HepG2 (cell line): ENCODE measurements around the gene NCOA7. TPM values are rescaled to one million over a fixed set of nuclear protein-coding genes. Genes with fewer than 3 reads are reported as not detected.

Source experiments
- ATAC-seq: fragments of 200-7000 bp; cut with Tn5 transposase; 3 replicates; pipeline ENCODE4 v1.9.1; 2020; ENCODE audit warnings: mild to moderate bottlenecking, moderate library complexity
- BruUV-seq: library from RNA; stranded (reverse); fragments of 400-500 nt; replicated peaks from 2 replicates; lab custom pipeline; 2021; lab: Mats Ljungman, UMichigan
- CTCF ChIA-PET: fragments of 300-600 bp; formaldehyde crosslinking; extraction: SDS; loops from one replicate; lab custom pipeline; 2021; ENCODE audit warnings: low total read pairs, inconsistent platforms, low intra/inter-chr PET ratio; lab: Yijun Ruan, JAX
- POLR2A ChIA-PET: fragments of 350-600 bp; sonication (Branson Sonifier 250); formaldehyde crosslinking; loops from one replicate; lab custom pipeline; 2020; ENCODE audit warnings: antibody characterized with exemption, inconsistent platforms; lab: Yijun Ruan, JAX
- DNase-seq: peaks from one replicate; pipeline ENCODE4 v3.0.0-alpha.2; 2015; ENCODE audit warnings: low spot score
- FAIRE-seq: peaks from 3 replicates; lab custom pipeline; 2011; peaks lifted over from hg19 to GRCh38; lab: Jason Lieb, UNC
- H2AFZ ChIP-seq: one replicate; pipeline ENCODE4 v1.6.1; 2011; ENCODE audit warnings: low read length, inconsistent platforms
- H3K27ac ChIP-seq: fragments of 300-600 bp; 3 replicates; pipeline ENCODE4 v1.8.0; 2011; ENCODE audit warnings: mixed run types, mild to moderate bottlenecking, mixed read lengths, low read length, inconsistent platforms; ENCODE audit not compliant: insufficient read depth; ENCODE audit errors: extremely low read length
- H3K27me3 ChIP-seq, 2 experiments: fragments of 200-600 bp in 1 of 2; 2 replicates in 1 of 2; 3 replicates in 1 of 2; pipeline versions ENCODE4 v1.6.0 to v1.8.0; 2011; ENCODE audit warnings: low read length in 2 of 2, mild to moderate bottlenecking in 2 of 2, moderate library complexity in 2 of 2, inconsistent platforms in 1 of 2; ENCODE audit not compliant: insufficient read depth in 2 of 2, control insufficient read depth in 1 of 2
- H3K36me3 ChIP-seq, 2 experiments: fragments of 200-600 bp in 1 of 2; replicated peaks in 1 of 2; 2 replicates in 1 of 2; 3 replicates in 1 of 2; pipeline versions ENCODE4 v1.5.1 to v1.8.0; 2011; ENCODE audit warnings: low read length in 2 of 2, inconsistent platforms in 1 of 2; ENCODE audit not compliant: insufficient read depth in 2 of 2, control insufficient read depth in 1 of 2
- H3K4me1 ChIP-seq: 2 replicates; pipeline ENCODE4 v1.5.1; 2012; ENCODE audit warnings: low read length, inconsistent platforms; ENCODE audit not compliant: insufficient read depth
- H3K4me2 ChIP-seq: 2 replicates; pipeline ENCODE4 v1.6.0; 2011; ENCODE audit warnings: low read depth, low read length, inconsistent platforms
- H3K4me3 ChIP-seq, 3 experiments: fragments of 200-600 bp in 1 of 3; sonication (generic), shearing (Covaris generic) in 1 of 3; replicated peaks in 1 of 3; 2 replicates each; pipeline ENCODE4 v1.5.1; 2011 to 2016; ENCODE audit warnings: low read length in 3 of 3, inconsistent platforms in 2 of 3, low read depth in 2 of 3, mild to moderate bottlenecking in 2 of 3, control low read depth in 1 of 3, mixed read lengths in 1 of 3; ENCODE audit not compliant: insufficient read depth in 1 of 3
- H3K79me2 ChIP-seq: one replicate; pipeline ENCODE4 v1.6.1; 2011; ENCODE audit warnings: low read length, inconsistent platforms; ENCODE audit not compliant: insufficient read depth
- H3K9ac ChIP-seq: 2 replicates; pipeline ENCODE4 v1.6.0; 2011; ENCODE audit warnings: mild to moderate bottlenecking, low read depth, low read length, inconsistent platforms; ENCODE audit not compliant: insufficient read depth
- H3K9me3 ChIP-seq: 2 replicates; pipeline ENCODE4 v1.5.1; 2012; ENCODE audit warnings: mild to moderate bottlenecking, low read length
- H4K20me1 ChIP-seq: 2 replicates; pipeline ENCODE4 v1.6.0; 2011; ENCODE audit warnings: inconsistent platforms, mild to moderate bottlenecking, low read length, moderate library complexity; ENCODE audit not compliant: insufficient read depth
- NR2F6 ChIP-seq, 2 experiments: IDR thresholded peaks; 2 replicates each; pipeline ENCODE4 v1.6.1; 2016; ENCODE audit warnings: antibody characterized with exemption in 1 of 2, mild to moderate bottlenecking in 1 of 2
- TBL1XR1 ChIP-seq: fragments of 150-350 bp; IDR thresholded peaks from 2 replicates; pipeline ENCODE4 v1.6.1; 2014; ENCODE audit warnings: borderline replicate concordance, low read length; ENCODE audit not compliant: partially characterized antibody
- XBP1 ChIP-seq: sonication (generic); formaldehyde crosslinking; IDR thresholded peaks from 2 replicates; pipeline ENCODE4 v1.5.0; 2020; ENCODE audit warnings: missing genetic modification reagents
- WGBS: methylation state at CpG from one replicate; pipeline ENCODE4 v1.1.6; 2017; ENCODE audit warnings: low lambda C conversion rate; 5-methylcytosine and 5-hydroxymethylcytosine counted together
- in situ Hi-C: cut with HindIII; loops from 2 replicates; pipeline ENCODE4 v1.10.0; 2017; ENCODE audit warnings: low pct_unique_long_range_greater_than_20kb; ENCODE audit not compliant: extremely low pct_ligation_motif_present
- intact Hi-C: fragments of 100-400 bp; cut with micrococcal nuclease; formaldehyde crosslinking; loops from one replicate; pipeline ENCODE4 v1.10.0; 2022; ENCODE audit not compliant: unreplicated experiment
- polyA plus RNA-seq, 8 experiments: library from polyadenylated mRNA; depleted of rRNA in 3 of 8; stranded (reverse) in 7 of 8; unstranded in 1 of 8; fragments of >200 nt; fragmentation: Illumina TruSeq in 4 of 8; extraction: Trizol in 4 of 8; gene quantifications; 2 replicates each; pipeline versions ENCODE4 v1.2.1 to v1.2.3, GENCODE V29; 2011 to 2016; ENCODE audit warnings: low read depth in 4 of 8, missing spikeins in 1 of 8, mixed read lengths in 1 of 8; ENCODE audit not compliant: insufficient read depth in 1 of 8
- total RNA-seq, 5 experiments: library from RNA; depleted of rRNA; stranded (reverse); fragments of >200 nt; fragmentation: Illumina TruSeq; extraction: Trizol; gene quantifications; 2 replicates each; pipeline ENCODE4 v1.2.3, GENCODE V29; 2016; ENCODE audit warnings: low read depth in 1 of 5
- TF ChIP-seq, protein P1 (sequence below): sonication (generic); formaldehyde crosslinking; IDR thresholded peaks from 2 replicates; pipeline ENCODE4 v1.4.0; 2020; ENCODE audit warnings: missing genetic modification reagents

NCOA7 gene
- total and polyA plus RNA-seq, 2 of the 13 experiments (the other 11 are each of a cell fraction or from before 2014, with no cell fraction given), result 13.6 to 20.8 TPM

DNA sequence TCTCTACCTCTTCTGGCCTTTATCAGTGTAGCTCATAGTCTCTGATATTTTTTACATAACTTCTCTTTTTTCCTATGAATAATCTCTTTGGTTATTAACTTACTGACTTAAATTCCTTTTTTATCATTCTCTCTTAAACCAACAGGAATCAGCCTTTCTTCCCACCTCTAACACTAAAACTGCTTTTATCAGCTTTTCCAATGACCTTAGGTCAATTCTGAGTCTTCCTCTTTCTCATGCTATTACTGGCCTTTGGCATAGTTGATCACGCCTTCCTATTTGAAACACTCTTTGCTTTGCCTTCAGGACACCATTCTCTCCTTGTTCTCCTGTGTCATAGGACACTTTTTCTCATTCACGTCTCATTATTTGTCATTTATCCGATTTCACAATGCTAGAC lies 157.7 kb downstream of the NCOA7 start:
- Histone ChIP-seq H3K79me2 (no peaks in the 10 kb centered on the region), H3K27ac (no peak overlapping the region), H2AFZ (no peak overlapping the region), H3K4me3 (no peak overlapping the region), H3K4me2 (no peak overlapping the region), H3K9ac (no peak overlapping the region), H3K4me1 (peaks cover 81% of the 10 kb centered on the region), H4K20me1 (no peaks in the 10 kb centered on the region), H3K36me3 (no peaks in the 10 kb centered on the region), H3K9me3 (no peaks in the 10 kb centered on the region), H3K27me3 (no peaks in the 10 kb centered on the region)
- ATAC-seq, result no peak
- BruUV-seq, result no TSS peak
- in situ Hi-C loops, result no loop called here
- POLR2A ChIA-PET, result no interaction called here
- CTCF ChIA-PET, result no interaction called here
- WGBS, result 84% methylated on average over 3 of the region's 3 CpGs
- no peak for DNase-seq
- no peak for FAIRE-seq
- intact Hi-C loops, result no loop called here
- TF ChIP-seq XBP1 (CRISPR knock-in tag) (no peak), NR2F6 (IDR thresholded peaks at IDR 0.05) (0 out of 2 replicates have a peak, but pooled peaks have one; percentile 28), NR2F6 (CRISPR knock-in tag; IDR thresholded peaks at IDR 0.05) (no peak)
- TF ChIP-seq, protein P1, sequence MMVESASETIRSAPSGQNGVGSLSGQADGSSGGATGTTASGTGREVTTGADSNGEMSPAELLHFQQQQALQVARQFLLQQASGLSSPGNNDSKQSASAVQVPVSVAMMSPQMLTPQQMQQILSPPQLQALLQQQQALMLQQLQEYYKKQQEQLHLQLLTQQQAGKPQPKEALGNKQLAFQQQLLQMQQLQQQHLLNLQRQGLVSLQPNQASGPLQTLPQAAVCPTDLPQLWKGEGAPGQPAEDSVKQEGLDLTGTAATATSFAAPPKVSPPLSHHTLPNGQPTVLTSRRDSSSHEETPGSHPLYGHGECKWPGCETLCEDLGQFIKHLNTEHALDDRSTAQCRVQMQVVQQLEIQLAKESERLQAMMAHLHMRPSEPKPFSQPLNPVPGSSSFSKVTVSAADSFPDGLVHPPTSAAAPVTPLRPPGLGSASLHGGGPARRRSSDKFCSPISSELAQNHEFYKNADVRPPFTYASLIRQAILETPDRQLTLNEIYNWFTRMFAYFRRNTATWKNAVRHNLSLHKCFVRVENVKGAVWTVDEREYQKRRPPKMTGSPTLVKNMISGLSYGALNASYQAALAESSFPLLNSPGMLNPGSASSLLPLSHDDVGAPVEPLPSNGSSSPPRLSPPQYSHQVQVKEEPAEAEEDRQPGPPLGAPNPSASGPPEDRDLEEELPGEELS (CRISPR knock-in tag), result no peak

DNA sequence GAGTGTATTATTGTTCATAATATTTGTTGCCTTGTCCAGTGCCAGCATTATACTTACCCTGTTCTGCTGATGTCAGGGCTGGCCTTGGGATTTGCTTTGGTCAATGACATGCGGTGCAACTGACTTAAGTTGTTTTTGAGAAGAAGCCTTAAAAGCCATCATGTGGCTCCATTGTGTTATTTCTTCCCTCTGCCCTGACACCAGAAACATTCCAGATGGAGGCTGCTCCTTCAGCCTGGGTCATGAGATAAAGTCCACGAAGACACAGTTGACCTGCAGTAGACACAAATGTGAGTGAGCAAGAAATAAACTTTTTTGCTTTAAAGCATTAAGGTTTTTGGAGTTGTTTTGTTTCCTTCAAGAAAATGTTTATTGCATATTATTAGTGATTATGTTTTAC lies 158.3 kb downstream of the NCOA7 start:
- in situ Hi-C loops, result no loop called here

More for the DNA sequence above, 158.3 kb downstream of the NCOA7 start:
- Histone ChIP-seq H3K79me2 (no peaks in the 10 kb centered on the region), H3K4me1 (peaks cover 81% of the 10 kb centered on the region), H3K9me3 (no peaks in the 10 kb centered on the region), H3K36me3 (no peaks in the 10 kb centered on the region), H3K4me3 (no peak overlapping the region), H3K4me2 (no peak overlapping the region), H3K27me3 (no peaks in the 10 kb centered on the region), H3K9ac (no peak overlapping the region), H3K27ac (no peak overlapping the region), H4K20me1 (no peaks in the 10 kb centered on the region), H2AFZ (no peak overlapping the region)
- FAIRE-seq (no peak), DNase-seq (no peak), ATAC-seq (no peak)
- no TSS peak for BruUV-seq
- 96% methylated on average over 2 of the region's 2 CpGs for WGBS
- no peak for TF ChIP-seq TBL1XR1
- CTCF ChIA-PET, result no interaction called here
- POLR2A ChIA-PET, result no interaction called here
- intact Hi-C loops, result no loop called here
